Tibial nerve (tissue), 4 donors: ENCODE data around the gene UBA52. TPM values are rescaled to one million over a fixed set of nuclear protein-coding genes. Genes with fewer than 3 reads are reported as not detected.

Experiments
- DNase-seq, 2 donors: peaks; one replicate each; pipeline ENCODE4 v3.0.0-alpha.2; 2019; ENCODE audit warnings: low spot score in 2 of 2
- H3K27ac ChIP-seq, 4 donors: fragments of 200-600 bp; sonication (generic) in 3 of 4; one replicate each; pipeline ENCODE4 v1.5.1; 2017 to 2019; ENCODE audit warnings: mild to moderate bottlenecking in 1 of 4
- H3K27me3 ChIP-seq, 2 donors: fragments of 200-600 bp; sonication (generic) in 1 of 2; one replicate each; pipeline versions ENCODE4 v1.5.1 to v1.6.0; 2017 to 2019
- H3K36me3 ChIP-seq, 3 donors: fragments of 200-600 bp; sonication (generic); one replicate each; pipeline ENCODE4 v1.5.1; 2018 to 2019
- H3K4me1 ChIP-seq, 4 donors: fragments of 200-600 bp; sonication (generic) in 3 of 4; one replicate each; pipeline ENCODE4 v1.5.1; 2017 to 2019
- H3K4me3 ChIP-seq, 4 donors: fragments of 200-600 bp; sonication (generic) in 3 of 4; one replicate each; pipeline ENCODE4 v1.5.1; 2017 to 2019; ENCODE audit warnings: mild to moderate bottlenecking in 1 of 4, moderate library complexity in 1 of 4
- H3K9me3 ChIP-seq, 4 donors: fragments of 200-600 bp; sonication (generic) in 3 of 4; one replicate each; pipeline ENCODE4 v1.5.1; 2017 to 2019
- CTCF ChIP-seq, 5 experiments: fragments of 200-600 bp in 3 of 5; fragments of 450-650 bp in 2 of 5; sonication (generic) in 3 of 5; IDR thresholded peaks; one replicate each; pipeline ENCODE4 v1.5.1; 2016 to 2019; ENCODE audit warnings: antibody characterized with exemption in 5 of 5, mild to moderate bottlenecking in 3 of 5, moderate library complexity in 2 of 5
- EP300 ChIP-seq, 2 donors: sonication (generic); formaldehyde crosslinking; IDR thresholded peaks; one replicate each; pipeline ENCODE4 v1.6.1; 2017; ENCODE audit warnings: antibody characterized with exemption in 2 of 2, mild to moderate bottlenecking in 1 of 2
- POLR2A ChIP-seq, 2 donors: fragments of 450-650 bp; IDR thresholded peaks; one replicate each; pipeline ENCODE4 v1.6.1; 2017; ENCODE audit warnings: antibody characterized with exemption in 2 of 2, mild to moderate bottlenecking in 2 of 2, moderate library complexity in 2 of 2
- WGBS, 2 donors: methylation state at CpG; one replicate each; pipeline ENCODE4 v1.1.5; 2018; 5-methylcytosine and 5-hydroxymethylcytosine counted together
- total RNA-seq, 4 donors: library from RNA; depleted of rRNA; stranded (reverse); fragments of >200 nt; gene quantifications; one replicate each; pipeline ENCODE4 v1.1.0, GENCODE V29; 2016

UBA52 gene
- total RNA-seq, 4 donors from 2014 or later: 504 to 826 (median 521) TPM

GRCh38 chr19:18557411-18558201 lies 14.1 kb upstream of the UBA52 start, which contains the start of gene KXD1:
Gene KXD1, plus strand, starts transcription at chr19:18557870. Its CDS starts 4,187 bp downstream, at chr19:18562057.
- H3K4me3 ChIP-seq: peak within 1 kb of the TSS; percentile 70 to 98 (median 82)
- 2 to 3% methylated on average over 27 to 33 of the region's 58 CpGs for WGBS, 2 donors
- peaks cover 0 to 8% (median 0%) of the 10 kb centered on the region in 3 donors for H3K36me3 ChIP-seq
- no peaks in the 10 kb centered on the region for H3K9me3 ChIP-seq
- peak; percentile 93 to 94 for DNase-seq
- TF ChIP-seq POLR2A (IDR thresholded peaks at IDR 0.05) (peak; percentile 74 to 84), EP300 (IDR thresholded peaks at IDR 0.05) (peak; percentile 92 to 93), CTCF (IDR thresholded peaks at IDR 0.05) (peak in 1 of 5 experiments; percentile 30)
- H3K27ac ChIP-seq: peak within 1 kb of the TSS; percentile 92 to 95 (median 94)
- peaks cover 0 to 33% (median 12%) of the 10 kb centered on the region in 4 donors for H3K4me1 ChIP-seq
- H3K27me3 ChIP-seq: no peaks in the 10 kb centered on the region

GRCh38 chr19:18558202-18558555 lies 13.5 kb upstream of the UBA52 start:
- WGBS, 2 donors: 2 to 3% methylated on average over 10 to 11 of the region's 11 CpGs
- peak overlapping the region; percentile 70 to 98 (median 82) for H3K4me3 ChIP-seq
- H3K4me1 ChIP-seq: peaks cover 0 to 37% (median 13%) of the 10 kb centered on the region in 4 donors
- TF ChIP-seq EP300 (IDR thresholded peaks at IDR 0.05) (no peak), CTCF (IDR thresholded peaks at IDR 0.05) (no peak), POLR2A (IDR thresholded peaks at IDR 0.05) (no peak)
- DNase-seq: no peak
- H3K27ac ChIP-seq: peak overlapping the region; percentile 92 to 95 (median 94)
- peaks cover 0 to 14% (median 0%) of the 10 kb centered on the region in 3 donors for H3K36me3 ChIP-seq
- H3K27me3 ChIP-seq: no peaks in the 10 kb centered on the region
- H3K9me3 ChIP-seq: no peaks in the 10 kb centered on the region

GRCh38 chr19:18558604-18559003 lies 13.1 kb upstream of the UBA52 start:
- DNase-seq: no peak
- 39 to 43% methylated on average over 3 of the region's 3 CpGs for WGBS, 2 donors
- Histone ChIP-seq H3K4me1 (peaks cover 0 to 37% (median 13%) of the 10 kb centered on the region in 4 donors), H3K36me3 (peaks cover 0 to 18% (median 0%) of the 10 kb centered on the region in 3 donors), H3K4me3 (peak overlapping the region; percentile 70 to 98 (median 82)), H3K27ac (peak overlapping the region; percentile 92 to 95 (median 94)), H3K27me3 (no peaks in the 10 kb centered on the region), H3K9me3 (no peaks in the 10 kb centered on the region)
- TF ChIP-seq EP300 (IDR thresholded peaks at IDR 0.05): no peak

GRCh38 chr19:18559685-18560084 lies 12.0 kb upstream of the UBA52 start:
- Histone ChIP-seq H3K9me3 (no peaks in the 10 kb centered on the region), H3K27ac (peak overlapping the region in 2 of 4 donors; percentile 43 to 94), H3K4me3 (no peak overlapping the region), H3K4me1 (peaks cover 0 to 37% (median 13%) of the 10 kb centered on the region in 4 donors), H3K27me3 (no peaks in the 10 kb centered on the region), H3K36me3 (peaks cover 0 to 29% (median 0%) of the 10 kb centered on the region in 3 donors)
- 71 to 74% methylated on average over 5 of the region's 5 CpGs for WGBS, 2 donors
- no peak for DNase-seq
- TF ChIP-seq EP300 (IDR thresholded peaks at IDR 0.05): no peak
- TF ChIP-seq CTCF (IDR thresholded peaks at IDR 0.05): no peak
- TF ChIP-seq POLR2A (IDR thresholded peaks at IDR 0.05): no peak

- no peak for DNase-seq
- Histone ChIP-seq H3K27ac (peak overlapping the region; percentile 44 to 94 (median 74)), H3K9me3 (no peaks in the 10 kb centered on the region), H3K36me3 (peaks cover 3 to 53% (median 14%) of the 10 kb centered on the region in 3 donors), H3K27me3 (no peaks in the 10 kb centered on the region), H3K4me3 (no peak overlapping the region), H3K4me1 (peaks cover 0 to 37% (median 13%) of the 10 kb centered on the region in 4 donors)
- no peak for TF ChIP-seq CTCF (IDR thresholded peaks at IDR 0.05)
- peak; percentile 50 to 52 for TF ChIP-seq EP300 (IDR thresholded peaks at IDR 0.05)
- no peak for TF ChIP-seq POLR2A (IDR thresholded peaks at IDR 0.05)
- WGBS, 2 donors: 46 to 72% methylated on average over 13 to 14 of the region's 14 CpGs
Measured at GRCh38 chr19:18562086-18562485, 9.6 kb upstream of the UBA52 start.
